Tibial artery (tissue), 4 donors: Measurements from ENCODE around the gene PRKG1.

Source experiments
- DNase-seq, 2 donors: peaks; one replicate each; pipeline ENCODE4 v3.0.0-alpha.2; 2019
- H3K27ac ChIP-seq, 2 donors: fragments of 200-600 bp; sonication (generic) in 1 of 2; 1 replicate in 1 of 2; 2 replicates in 1 of 2; pipeline ENCODE4 v1.5.1; 2018 to 2019; ENCODE audit warnings: mild to moderate bottlenecking in 1 of 2
- H3K27me3 ChIP-seq, 2 donors: fragments of 200-600 bp; sonication (generic) in 1 of 2; one replicate each; pipeline versions ENCODE4 v1.5.1 to v1.6.0; 2016 to 2019
- H3K36me3 ChIP-seq, 3 donors: fragments of 200-600 bp; sonication (generic) in 2 of 3; one replicate each; pipeline ENCODE4 v1.5.1; 2016 to 2019; ENCODE audit warnings: mild to moderate bottlenecking in 2 of 3
- H3K4me1 ChIP-seq, 4 donors: fragments of 200-600 bp; sonication (generic) in 2 of 4; 1 replicate in 3 of 4; 2 replicates in 1 of 4; pipeline ENCODE4 v1.5.1; 2016 to 2019
- H3K4me3 ChIP-seq, 2 donors: fragments of 200-600 bp; sonication (generic) in 1 of 2; 1 replicate in 1 of 2; 2 replicates in 1 of 2; pipeline ENCODE4 v1.5.1; 2018 to 2019; ENCODE audit warnings: mild to moderate bottlenecking in 2 of 2
- H3K9me3 ChIP-seq, 3 donors: fragments of 200-600 bp; sonication (generic) in 1 of 3; one replicate each; pipeline ENCODE4 v1.5.1; 2016 to 2019
- intact Hi-C: fragments of 100-400 bp; cut with DNase I; formaldehyde crosslinking; loops from one replicate; pipeline ENCODE4 v1.15.0; 2023; ENCODE audit warnings: low total_unique reads
- TF ChIP-seq, protein P1 (sequence below), 2 experiments: fragments of 200-600 bp in 1 of 2; fragments of 450-650 bp in 1 of 2; IDR thresholded peaks; one replicate each; pipeline ENCODE4 v1.5.1; 2017 to 2019; ENCODE audit warnings: antibody characterized with exemption in 2 of 2, mild to moderate bottlenecking in 1 of 2, moderate library complexity in 1 of 2

Gene PRKG1

DNA sequence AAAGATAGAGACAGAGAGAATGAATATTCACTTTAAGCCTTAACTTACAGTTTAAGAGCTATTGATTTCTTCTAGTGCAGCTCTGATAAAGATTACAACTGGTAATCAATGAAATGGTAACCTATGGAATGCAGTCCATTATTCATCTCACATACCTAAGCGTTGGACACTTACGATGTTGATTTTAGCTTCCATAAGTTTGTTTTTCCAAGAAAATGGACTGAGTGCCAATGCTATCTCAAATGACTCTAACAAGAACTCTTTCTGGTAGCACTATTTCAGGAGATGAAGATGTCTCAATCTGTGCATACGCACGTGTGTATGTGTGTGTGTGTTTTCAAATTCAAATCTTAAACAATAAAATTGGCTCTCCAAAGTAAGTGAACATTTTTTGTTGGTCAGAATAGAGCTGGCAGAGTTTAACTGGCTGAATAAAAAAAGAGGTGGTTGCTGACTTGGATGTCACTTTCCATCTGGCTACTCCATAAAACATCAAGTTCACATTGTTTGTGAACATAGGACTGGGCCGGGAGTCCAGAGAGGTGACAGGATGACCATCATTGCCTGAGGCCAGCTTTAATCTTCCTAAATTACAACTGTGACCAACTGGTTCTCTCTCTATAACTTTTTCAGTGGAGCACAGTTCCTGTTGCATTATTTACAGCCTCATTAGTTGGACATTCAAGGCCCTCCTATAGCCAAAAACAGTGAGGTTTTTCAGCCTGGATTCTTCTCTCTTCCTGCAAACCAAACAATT, 732.0 kb downstream of the PRKG1 start:
- Histone ChIP-seq H3K4me1 (peaks cover 0 to 65% (median 11%) of the 10 kb centered on the region in 4 donors), H3K27ac (peak overlapping the region in 1 of 2 donors; percentile 0), H3K9me3 (no peaks in the 10 kb centered on the region), H3K36me3 (no peaks in the 10 kb centered on the region), H3K4me3 (no peak overlapping the region), H3K27me3 (no peaks in the 10 kb centered on the region)
- DNase-seq = no peak
- intact Hi-C loops = no loop called here
- TF ChIP-seq, protein P1, sequence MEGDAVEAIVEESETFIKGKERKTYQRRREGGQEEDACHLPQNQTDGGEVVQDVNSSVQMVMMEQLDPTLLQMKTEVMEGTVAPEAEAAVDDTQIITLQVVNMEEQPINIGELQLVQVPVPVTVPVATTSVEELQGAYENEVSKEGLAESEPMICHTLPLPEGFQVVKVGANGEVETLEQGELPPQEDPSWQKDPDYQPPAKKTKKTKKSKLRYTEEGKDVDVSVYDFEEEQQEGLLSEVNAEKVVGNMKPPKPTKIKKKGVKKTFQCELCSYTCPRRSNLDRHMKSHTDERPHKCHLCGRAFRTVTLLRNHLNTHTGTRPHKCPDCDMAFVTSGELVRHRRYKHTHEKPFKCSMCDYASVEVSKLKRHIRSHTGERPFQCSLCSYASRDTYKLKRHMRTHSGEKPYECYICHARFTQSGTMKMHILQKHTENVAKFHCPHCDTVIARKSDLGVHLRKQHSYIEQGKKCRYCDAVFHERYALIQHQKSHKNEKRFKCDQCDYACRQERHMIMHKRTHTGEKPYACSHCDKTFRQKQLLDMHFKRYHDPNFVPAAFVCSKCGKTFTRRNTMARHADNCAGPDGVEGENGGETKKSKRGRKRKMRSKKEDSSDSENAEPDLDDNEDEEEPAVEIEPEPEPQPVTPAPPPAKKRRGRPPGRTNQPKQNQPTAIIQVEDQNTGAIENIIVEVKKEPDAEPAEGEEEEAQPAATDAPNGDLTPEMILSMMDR (IDR thresholded peaks at IDR 0.05) = no peak

GRCh38 chr10:51808187-51808586, 733.9 kb downstream of the PRKG1 start:
- Histone ChIP-seq H3K4me3 (no peak overlapping the region), H3K9me3 (no peaks in the 10 kb centered on the region), H3K27me3 (no peaks in the 10 kb centered on the region), H3K36me3 (no peaks in the 10 kb centered on the region), H3K4me1 (peaks cover 0 to 68% (median 11%) of the 10 kb centered on the region in 4 donors), H3K27ac (no peak overlapping the region)
- intact Hi-C loops = no loop called here
- no peak for DNase-seq
- TF ChIP-seq, protein P1 (IDR thresholded peaks at IDR 0.05) = no peak

- H3K27ac ChIP-seq = no peak overlapping the region
- no peaks in the 10 kb centered on the region for H3K9me3 ChIP-seq
- H3K36me3 ChIP-seq = no peaks in the 10 kb centered on the region
- H3K4me1 ChIP-seq = peaks cover 0 to 55% (median 0%) of the 10 kb centered on the region in 4 donors
- TF ChIP-seq, protein P1 (IDR thresholded peaks at IDR 0.05) = no peak
- DNase-seq = no peak
- intact Hi-C loops = no loop called here
- no peaks in the 10 kb centered on the region for H3K27me3 ChIP-seq
- no peak overlapping the region for H3K4me3 ChIP-seq
Observed at GRCh38 chr10:51815723-51816122, 741.4 kb downstream of the PRKG1 start.

GRCh38 chr10:51821045-51821444, 746.8 kb downstream of the PRKG1 start:
- TF ChIP-seq, protein P1 (IDR thresholded peaks at IDR 0.05) = no peak

GRCh38 chr10:51821745-51822144, 747.5 kb downstream of the PRKG1 start:
- Histone ChIP-seq H3K27me3 (no peaks in the 10 kb centered on the region), H3K4me3 (no peak overlapping the region), H3K4me1 (peaks cover 0 to 31% (median 0%) of the 10 kb centered on the region in 4 donors), H3K27ac (no peak overlapping the region), H3K36me3 (no peaks in the 10 kb centered on the region), H3K9me3 (no peaks in the 10 kb centered on the region)
- TF ChIP-seq, protein P1 (IDR thresholded peaks at IDR 0.05) = no peak
- DNase-seq = no peak
- intact Hi-C loops = no loop called here

More at GRCh38 chr10:51821045-51821444, 746.8 kb downstream of the PRKG1 start:
- H3K27ac ChIP-seq = no peak overlapping the region
- H3K36me3 ChIP-seq = no peaks in the 10 kb centered on the region
- H3K4me3 ChIP-seq = no peak overlapping the region
- DNase-seq = no peak
- no peaks in the 10 kb centered on the region for H3K27me3 ChIP-seq
- intact Hi-C loops = no loop called here
- H3K9me3 ChIP-seq = no peaks in the 10 kb centered on the region
- peaks cover 0 to 32% (median 0%) of the 10 kb centered on the region in 4 donors for H3K4me1 ChIP-seq
